ENCODE data around the gene OVCH1. TPM values are rescaled to one million over a fixed set of nuclear protein-coding genes. Genes with fewer than 3 reads are reported as not detected.
A peak's percentile ranks its signal among the peaks of the same experiment; 100 is the strongest.

OVCH1 gene
- total and polyA plus RNA-seq, 2 donors: 0.09 to 0.19 TPM

- no peaks in the 10 kb centered on the region for H3K4me1 ChIP-seq (ENCODE audit: control insufficient read depth in 2 of 2, insufficient read depth in 2 of 2, low read length in 2 of 2)
- H3K4me3 ChIP-seq (ENCODE audit: low read length in 2 of 2): no peak overlapping the region
- DNase-seq (ENCODE audit: low read depth in 6 of 9, low spot score in 9 of 9): no peak
- H3K27me3 ChIP-seq (ENCODE audit: control insufficient read depth in 2 of 2, insufficient read depth in 1 of 2, low read length in 1 of 2): no peaks in the 10 kb centered on the region
- WGBS: 76% methylated on average over 1 of the region's 1 CpG
- H3K9me3 ChIP-seq (ENCODE audit: control insufficient read depth in 2 of 2, insufficient read depth in 1 of 2, low read length in 1 of 2): no peaks in the 10 kb centered on the region
- H3K36me3 ChIP-seq (ENCODE audit: control insufficient read depth in 2 of 2, insufficient read depth in 2 of 2, low read length in 1 of 2): no peaks in the 10 kb centered on the region
- no peak overlapping the region for H3K27ac ChIP-seq (ENCODE audit: low read depth in 1 of 2, low read length in 1 of 2)
Observed at GRCh38 chr12:29531471-29531870, 34.0 kb upstream of the OVCH1 start.

DNA sequence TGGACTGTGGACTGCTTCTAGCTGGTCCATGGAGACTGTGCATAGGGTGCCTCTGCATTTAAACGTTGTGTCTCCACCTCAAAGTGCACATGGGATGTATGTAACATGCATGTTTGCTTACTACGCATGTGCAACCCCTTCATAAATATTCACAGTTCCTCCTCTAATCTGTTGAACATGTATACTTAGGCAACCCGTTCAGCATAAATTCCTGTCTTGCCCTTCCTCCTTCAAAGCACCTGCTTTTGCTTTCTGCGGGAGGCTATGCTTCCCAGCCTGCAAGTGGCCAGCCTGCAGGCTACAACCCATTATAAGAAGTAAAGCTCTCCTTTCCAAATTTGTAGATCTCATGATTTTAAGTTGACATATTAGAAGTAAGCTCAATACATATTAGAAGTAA, 33.0 kb upstream of the OVCH1 start:
- Histone ChIP-seq H3K9me3 (ENCODE audit: control insufficient read depth in 2 of 2, insufficient read depth in 1 of 2, low read length in 1 of 2) (no peaks in the 10 kb centered on the region), H3K27ac (ENCODE audit: low read depth in 1 of 2, low read length in 1 of 2) (no peak overlapping the region), H3K36me3 (ENCODE audit: control insufficient read depth in 2 of 2, insufficient read depth in 2 of 2, low read length in 1 of 2) (no peaks in the 10 kb centered on the region), H3K4me3 (ENCODE audit: low read length in 2 of 2) (no peak overlapping the region), H3K4me1 (ENCODE audit: control insufficient read depth in 2 of 2, insufficient read depth in 2 of 2, low read length in 2 of 2) (no peaks in the 10 kb centered on the region), H3K27me3 (ENCODE audit: control insufficient read depth in 2 of 2, insufficient read depth in 1 of 2, low read length in 1 of 2) (no peaks in the 10 kb centered on the region)
- 93% methylated on average over 4 of the region's 4 CpGs for WGBS
- no peak for DNase-seq (ENCODE audit: low read depth in 6 of 9, low spot score in 9 of 9)

- H3K27me3 ChIP-seq (ENCODE audit: control insufficient read depth in 2 of 2, insufficient read depth in 1 of 2, low read length in 1 of 2): no peaks in the 10 kb centered on the region
- no peak overlapping the region for H3K27ac ChIP-seq (ENCODE audit: low read depth in 1 of 2, low read length in 1 of 2)
- H3K4me1 ChIP-seq (ENCODE audit: control insufficient read depth in 2 of 2, insufficient read depth in 2 of 2, low read length in 2 of 2): no peaks in the 10 kb centered on the region
- DNase-seq (ENCODE audit: low read depth in 6 of 9, low spot score in 9 of 9): no peak
- no peak overlapping the region for H3K4me3 ChIP-seq (ENCODE audit: low read length in 2 of 2)
- H3K36me3 ChIP-seq (ENCODE audit: control insufficient read depth in 2 of 2, insufficient read depth in 2 of 2, low read length in 1 of 2): no peaks in the 10 kb centered on the region
- 94% methylated on average over 4 of the region's 4 CpGs for WGBS
- H3K9me3 ChIP-seq (ENCODE audit: control insufficient read depth in 2 of 2, insufficient read depth in 1 of 2, low read length in 1 of 2): no peaks in the 10 kb centered on the region
Observed at GRCh38 chr12:29528161-29528560, 30.7 kb upstream of the OVCH1 start.

- H3K27me3 ChIP-seq (ENCODE audit: control insufficient read depth in 2 of 2, insufficient read depth in 1 of 2, low read length in 1 of 2): no peaks in the 10 kb centered on the region
- no peak for DNase-seq (ENCODE audit: low read depth in 6 of 9, low spot score in 9 of 9)
- H3K27ac ChIP-seq (ENCODE audit: low read depth in 1 of 2, low read length in 1 of 2): no peak overlapping the region
- no peaks in the 10 kb centered on the region for H3K9me3 ChIP-seq (ENCODE audit: control insufficient read depth in 2 of 2, insufficient read depth in 1 of 2, low read length in 1 of 2)
- WGBS: 94% methylated on average over 2 of the region's 2 CpGs
- no peaks in the 10 kb centered on the region for H3K36me3 ChIP-seq (ENCODE audit: control insufficient read depth in 2 of 2, insufficient read depth in 2 of 2, low read length in 1 of 2)
- H3K4me3 ChIP-seq (ENCODE audit: low read length in 2 of 2): no peak overlapping the region
- H3K4me1 ChIP-seq (ENCODE audit: control insufficient read depth in 2 of 2, insufficient read depth in 2 of 2, low read length in 2 of 2): no peaks in the 10 kb centered on the region
Observed at GRCh38 chr12:29521951-29522350, 24.5 kb upstream of the OVCH1 start.

GRCh38 chr12:29519585-29520182, 22.2 kb upstream of the OVCH1 start:
- Histone ChIP-seq H3K4me3 (ENCODE audit: low read length in 2 of 2) (no peak overlapping the region), H3K9me3 (ENCODE audit: control insufficient read depth in 2 of 2, insufficient read depth in 1 of 2, low read length in 1 of 2) (no peaks in the 10 kb centered on the region), H3K4me1 (ENCODE audit: control insufficient read depth in 2 of 2, insufficient read depth in 2 of 2, low read length in 2 of 2) (no peaks in the 10 kb centered on the region), H3K27ac (ENCODE audit: low read depth in 1 of 2, low read length in 1 of 2) (no peak overlapping the region), H3K36me3 (ENCODE audit: control insufficient read depth in 2 of 2, insufficient read depth in 2 of 2, low read length in 1 of 2) (no peaks in the 10 kb centered on the region), H3K27me3 (ENCODE audit: control insufficient read depth in 2 of 2, insufficient read depth in 1 of 2, low read length in 1 of 2) (no peaks in the 10 kb centered on the region)
- peak in 7 of 9 donors; percentile 3 to 41 (median 18) for DNase-seq (ENCODE audit: low read depth in 6 of 9, low spot score in 9 of 9)

GRCh38 chr12:29518407-29518806, 20.9 kb upstream of the OVCH1 start:
- H3K36me3 ChIP-seq (ENCODE audit: control insufficient read depth in 2 of 2, insufficient read depth in 2 of 2, low read length in 1 of 2): no peaks in the 10 kb centered on the region
- no peaks in the 10 kb centered on the region for H3K9me3 ChIP-seq (ENCODE audit: control insufficient read depth in 2 of 2, insufficient read depth in 1 of 2, low read length in 1 of 2)
- DNase-seq (ENCODE audit: low read depth in 6 of 9, low spot score in 9 of 9): no peak
- WGBS: 85% methylated on average over 2 of the region's 2 CpGs
- no peaks in the 10 kb centered on the region for H3K27me3 ChIP-seq (ENCODE audit: control insufficient read depth in 2 of 2, insufficient read depth in 1 of 2, low read length in 1 of 2)
- H3K4me1 ChIP-seq (ENCODE audit: control insufficient read depth in 2 of 2, insufficient read depth in 2 of 2, low read length in 2 of 2): no peaks in the 10 kb centered on the region
- no peak overlapping the region for H3K4me3 ChIP-seq (ENCODE audit: low read length in 2 of 2)
- H3K27ac ChIP-seq (ENCODE audit: low read depth in 1 of 2, low read length in 1 of 2): no peak overlapping the region

GRCh38 chr12:29517264-29517663, 19.8 kb upstream of the OVCH1 start:
- Histone ChIP-seq H3K4me1 (ENCODE audit: control insufficient read depth in 2 of 2, insufficient read depth in 2 of 2, low read length in 2 of 2) (no peaks in the 10 kb centered on the region), H3K36me3 (ENCODE audit: control insufficient read depth in 2 of 2, insufficient read depth in 2 of 2, low read length in 1 of 2) (no peaks in the 10 kb centered on the region), H3K27ac (ENCODE audit: low read depth in 1 of 2, low read length in 1 of 2) (no peak overlapping the region), H3K9me3 (ENCODE audit: control insufficient read depth in 2 of 2, insufficient read depth in 1 of 2, low read length in 1 of 2) (no peaks in the 10 kb centered on the region), H3K27me3 (ENCODE audit: control insufficient read depth in 2 of 2, insufficient read depth in 1 of 2, low read length in 1 of 2) (no peaks in the 10 kb centered on the region), H3K4me3 (ENCODE audit: low read length in 2 of 2) (no peak overlapping the region)
- WGBS: 88% methylated on average over 7 of the region's 7 CpGs
- no peak for DNase-seq (ENCODE audit: low read depth in 6 of 9, low spot score in 9 of 9)

GRCh38 chr12:29516431-29516875, 19.0 kb upstream of the OVCH1 start:
- Histone ChIP-seq H3K4me3 (ENCODE audit: low read length in 2 of 2) (no peak overlapping the region), H3K27me3 (ENCODE audit: control insufficient read depth in 2 of 2, insufficient read depth in 1 of 2, low read length in 1 of 2) (no peaks in the 10 kb centered on the region), H3K27ac (ENCODE audit: low read depth in 1 of 2, low read length in 1 of 2) (no peak overlapping the region), H3K4me1 (ENCODE audit: control insufficient read depth in 2 of 2, insufficient read depth in 2 of 2, low read length in 2 of 2) (no peaks in the 10 kb centered on the region), H3K36me3 (ENCODE audit: control insufficient read depth in 2 of 2, insufficient read depth in 2 of 2, low read length in 1 of 2) (no peaks in the 10 kb centered on the region), H3K9me3 (ENCODE audit: control insufficient read depth in 2 of 2, insufficient read depth in 1 of 2, low read length in 1 of 2) (no peaks in the 10 kb centered on the region)
- no peak for DNase-seq (ENCODE audit: low read depth in 6 of 9, low spot score in 9 of 9)
- 85% methylated on average over 2 of the region's 2 CpGs for whole genome bisulfite sequencing

DNA sequence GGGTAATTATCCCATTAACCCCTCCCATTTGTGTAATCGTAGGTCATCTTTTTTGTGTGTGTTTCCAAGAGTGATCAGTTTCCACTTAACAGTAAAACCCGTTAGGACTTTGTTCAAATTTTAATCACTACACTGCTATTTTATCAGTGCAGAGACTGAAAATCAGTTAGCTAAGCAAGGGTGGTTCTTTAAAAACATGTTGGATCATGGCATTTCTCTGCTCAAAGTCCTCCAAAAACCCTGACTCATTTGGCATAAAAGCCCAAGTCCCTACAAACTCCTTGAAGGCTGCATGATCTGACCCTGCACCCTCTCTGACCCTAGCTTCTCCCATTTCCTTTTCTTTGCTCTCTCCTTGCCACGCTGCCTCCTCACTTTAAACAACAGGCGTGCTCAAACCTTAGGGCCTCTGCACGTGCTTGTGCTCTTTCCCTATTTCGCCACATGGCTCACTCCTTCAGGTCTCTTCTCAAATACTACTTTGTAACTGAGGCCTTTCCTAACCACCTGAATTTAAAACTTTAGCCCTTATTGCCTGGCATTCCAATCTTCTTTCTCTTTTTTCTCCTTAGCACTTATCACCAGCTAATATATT, 13.2 kb upstream of the OVCH1 start:
- Histone ChIP-seq H3K36me3 (ENCODE audit: control insufficient read depth in 2 of 2, insufficient read depth in 2 of 2, low read length in 1 of 2) (no peaks in the 10 kb centered on the region), H3K4me1 (ENCODE audit: control insufficient read depth in 2 of 2, insufficient read depth in 2 of 2, low read length in 2 of 2) (no peaks in the 10 kb centered on the region), H3K27me3 (ENCODE audit: control insufficient read depth in 2 of 2, insufficient read depth in 1 of 2, low read length in 1 of 2) (no peaks in the 10 kb centered on the region), H3K4me3 (ENCODE audit: low read length in 2 of 2) (no peak overlapping the region), H3K9me3 (ENCODE audit: control insufficient read depth in 2 of 2, insufficient read depth in 1 of 2, low read length in 1 of 2) (no peaks in the 10 kb centered on the region), H3K27ac (ENCODE audit: low read depth in 1 of 2, low read length in 1 of 2) (no peak overlapping the region)
- 87% methylated on average over 6 of the region's 6 CpGs for WGBS
- no peak for DNase-seq (ENCODE audit: low read depth in 6 of 9, low spot score in 9 of 9)

Data from thymus (tissue), 11 donors.